ENCODE results near the gene EFEMP2. TPM values are rescaled to one million over a fixed set of nuclear protein-coding genes. Genes with fewer than 3 reads are reported as not detected.

Gene EFEMP2
- total RNA-seq, 1 donor from 2014 or later: 97.3 TPM

GRCh38 chr11:65867284-65868071 is 5.1 kb downstream of the EFEMP2 start:
- Mint-ChIP-seq H3K27ac (ENCODE audit: unreplicated experiment) (no peak overlapping the region), H3K4me1 (ENCODE audit: low read depth, unreplicated experiment) (peaks cover 24% of the 10 kb centered on the region)

GRCh38 chr11:65866509-65867283 is 5.9 kb downstream of the EFEMP2 start:
- peaks cover 26% of the 10 kb centered on the region for H3K4me1 Mint-ChIP-seq (ENCODE audit: low read depth, unreplicated experiment)
- Histone ChIP-seq H3K4me2 (ENCODE audit: low read length) (no peak overlapping the region), H3K36me3 (ENCODE audit: insufficient read depth, low read length) (peaks cover 35% of the 10 kb centered on the region), H3K4me3 (ENCODE audit: insufficient read depth, low read depth, low read length) (no peak overlapping the region), H3K4me1 (ENCODE audit: insufficient read depth, low read length) (peaks cover 32% of the 10 kb centered on the region), H3K27ac (ENCODE audit: low read depth, low read length) (no peak overlapping the region), H3K27me3 (ENCODE audit: insufficient read depth, low read length) (no peaks in the 10 kb centered on the region), H3K9me3 (ENCODE audit: insufficient read depth, low read depth, low read length) (no peaks in the 10 kb centered on the region), H3K79me2 (ENCODE audit: insufficient read depth, low read length) (peaks cover 64% of the 10 kb centered on the region), H3K9ac (ENCODE audit: low read length) (no peak overlapping the region), H4K20me1 (ENCODE audit: insufficient read depth, low read length) (peaks cover 96% of the 10 kb centered on the region), H2AFZ (ENCODE audit: low read depth, low read length) (no peak overlapping the region)
- FAIRE-seq: no peak
- no peaks in the 10 kb centered on the region for H3K27me3 Mint-ChIP-seq (ENCODE audit: low read depth, unreplicated experiment)
- peak overlapping the region; percentile 27 for H3K4me3 Mint-ChIP-seq (ENCODE audit: unreplicated experiment)
- no peaks in the 10 kb centered on the region for H3K9me3 Mint-ChIP-seq (ENCODE audit: unreplicated experiment)
- no peak for DNase-seq (ENCODE audit: low read depth)
- TF ChIP-seq CTCF (IDR thresholded peaks at IDR 0.05; ENCODE audit: insufficient read depth, low read depth, low read length): no peak
- TF ChIP-seq EZH2 (IDR thresholded peaks at IDR 0.05; ENCODE audit: insufficient read depth, low read length): no peak
- no peak overlapping the region for H3K27ac Mint-ChIP-seq (ENCODE audit: unreplicated experiment)
- H3K36me3 Mint-ChIP-seq (ENCODE audit: low read depth, unreplicated experiment): peaks cover 15% of the 10 kb centered on the region

More at GRCh38 chr11:65867284-65868071, 5.1 kb downstream of the EFEMP2 start:
- Histone ChIP-seq H3K79me2 (ENCODE audit: insufficient read depth, low read length) (peaks cover 62% of the 10 kb centered on the region), H3K27me3 (ENCODE audit: insufficient read depth, low read length) (no peaks in the 10 kb centered on the region), H3K4me1 (ENCODE audit: insufficient read depth, low read length) (peaks cover 27% of the 10 kb centered on the region), H3K4me2 (ENCODE audit: low read length) (no peak overlapping the region), H3K9ac (ENCODE audit: low read length) (no peak overlapping the region), H2AFZ (ENCODE audit: low read depth, low read length) (no peak overlapping the region), H3K27ac (ENCODE audit: low read depth, low read length) (no peak overlapping the region), H3K36me3 (ENCODE audit: insufficient read depth, low read length) (peaks cover 35% of the 10 kb centered on the region), H3K9me3 (ENCODE audit: insufficient read depth, low read depth, low read length) (no peaks in the 10 kb centered on the region), H3K4me3 (ENCODE audit: insufficient read depth, low read depth, low read length) (no peak overlapping the region), H4K20me1 (ENCODE audit: insufficient read depth, low read length) (peaks cover 89% of the 10 kb centered on the region)
- FAIRE-seq (no peak), DNase-seq (ENCODE audit: low read depth) (no peak)
- Mint-ChIP-seq H3K36me3 (ENCODE audit: low read depth, unreplicated experiment) (peaks cover 14% of the 10 kb centered on the region), H3K27me3 (ENCODE audit: low read depth, unreplicated experiment) (no peaks in the 10 kb centered on the region), H3K4me3 (ENCODE audit: unreplicated experiment) (peak overlapping the region; percentile 27), H3K9me3 (ENCODE audit: unreplicated experiment) (no peaks in the 10 kb centered on the region)
- TF ChIP-seq CTCF (IDR thresholded peaks at IDR 0.05; ENCODE audit: insufficient read depth, low read depth, low read length) (no peak), EZH2 (IDR thresholded peaks at IDR 0.05; ENCODE audit: insufficient read depth, low read length) (no peak)
